ENCODE data around the gene CABP4.
A peak's percentile ranks its signal among the peaks of the same experiment; 100 is the strongest.
"Not testable (repeated sequence)": the region's sequence is repeated elsewhere in the genome, so short reads cannot be mapped to it uniquely, and the experiment has no call there.

Gene CABP4

DNA sequence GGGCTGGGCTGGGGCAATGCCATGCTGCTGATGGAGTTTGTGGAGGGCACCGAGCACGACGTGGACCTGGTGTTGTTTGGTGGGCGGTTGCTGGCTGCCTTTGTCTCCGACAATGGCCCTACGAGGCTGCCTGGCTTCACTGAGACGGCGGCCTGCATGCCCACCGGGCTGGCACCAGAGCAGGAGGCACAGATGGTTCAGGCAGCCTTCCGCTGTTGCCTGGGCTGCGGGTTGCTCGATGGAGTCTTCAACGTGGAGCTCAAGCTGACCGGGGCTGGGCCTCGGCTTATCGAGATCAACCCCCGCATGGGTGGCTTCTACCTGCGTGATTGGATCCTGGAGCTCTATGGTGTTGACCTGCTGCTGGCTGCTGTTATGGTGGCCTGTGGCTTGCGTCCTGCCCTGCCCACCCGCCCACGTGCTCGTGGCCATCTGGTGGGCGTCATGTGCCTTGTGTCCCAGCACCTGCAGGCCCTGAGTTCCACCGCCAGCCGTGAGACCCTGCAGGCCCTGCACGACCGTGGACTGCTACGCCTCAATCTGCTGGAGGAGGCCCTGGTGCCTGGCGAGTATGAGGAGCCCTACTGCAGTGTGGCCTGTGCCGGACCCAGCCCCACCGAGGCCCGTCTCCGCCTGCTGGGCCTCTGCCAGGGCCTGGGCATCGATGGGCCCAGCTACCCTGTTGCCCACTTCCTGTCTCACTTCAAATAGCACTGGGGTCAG, 31.1 kb upstream of the CABP4 start:
- H3K9me3 Mint-ChIP-seq: no peaks in the 10 kb centered on the region
- no peak overlapping the region for H3K4me3 Mint-ChIP-seq
- intact Hi-C loops (cut with micrococcal nuclease): no loop called here

DNA sequence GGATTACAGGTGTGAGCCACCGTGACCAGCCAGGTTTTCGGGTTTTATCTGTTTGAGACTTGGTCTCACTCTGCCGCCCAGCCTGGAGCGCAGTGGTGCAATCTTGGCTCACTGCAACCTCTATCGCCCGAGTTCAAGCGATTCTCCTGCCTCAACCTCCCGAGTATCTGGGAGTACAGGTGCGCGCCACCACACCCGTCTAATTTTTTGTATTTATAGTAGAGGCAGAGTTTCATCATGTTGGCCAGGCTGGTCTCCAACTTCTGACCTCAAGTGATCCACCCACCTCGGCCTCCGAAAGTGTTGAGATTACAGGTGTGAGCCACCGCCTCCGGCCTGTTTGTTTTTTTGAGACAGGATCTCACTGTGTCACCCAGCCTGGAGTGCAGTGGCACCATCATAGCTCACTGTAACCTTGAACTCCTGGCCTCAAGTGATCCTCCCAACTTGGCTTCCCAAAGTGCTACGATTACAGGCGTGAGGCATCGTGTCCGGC, 27.7 kb upstream of the CABP4 start:
- Mint-ChIP-seq H3K27ac (peak overlapping the region; percentile 88), H3K36me3 (ENCODE audit: low read depth) (peaks cover 43% of the 10 kb centered on the region), H3K4me1 (ENCODE audit: low read depth) (peaks cover 35% of the 10 kb centered on the region), H3K4me3 (peak overlapping the region; percentile 97)
- not testable (repeated sequence) for H3K9me3 Mint-ChIP-seq, H3K27me3 Mint-ChIP-seq
- intact Hi-C loops (cut with micrococcal nuclease): loop anchor here (5.0 kb wide), 2 partner anchors 35 to 40 kb away; partner anchors contain the start of genes RAD9A and TMEM134

More for the DNA sequence above, 31.1 kb upstream of the CABP4 start:
- H3K27ac Mint-ChIP-seq: no peak overlapping the region
- H3K4me1 Mint-ChIP-seq (ENCODE audit: low read depth): peaks cover 45% of the 10 kb centered on the region
- H3K27me3 Mint-ChIP-seq: peaks cover 19% of the 10 kb centered on the region
- H3K36me3 Mint-ChIP-seq (ENCODE audit: low read depth): peaks cover 13% of the 10 kb centered on the region

DNA sequence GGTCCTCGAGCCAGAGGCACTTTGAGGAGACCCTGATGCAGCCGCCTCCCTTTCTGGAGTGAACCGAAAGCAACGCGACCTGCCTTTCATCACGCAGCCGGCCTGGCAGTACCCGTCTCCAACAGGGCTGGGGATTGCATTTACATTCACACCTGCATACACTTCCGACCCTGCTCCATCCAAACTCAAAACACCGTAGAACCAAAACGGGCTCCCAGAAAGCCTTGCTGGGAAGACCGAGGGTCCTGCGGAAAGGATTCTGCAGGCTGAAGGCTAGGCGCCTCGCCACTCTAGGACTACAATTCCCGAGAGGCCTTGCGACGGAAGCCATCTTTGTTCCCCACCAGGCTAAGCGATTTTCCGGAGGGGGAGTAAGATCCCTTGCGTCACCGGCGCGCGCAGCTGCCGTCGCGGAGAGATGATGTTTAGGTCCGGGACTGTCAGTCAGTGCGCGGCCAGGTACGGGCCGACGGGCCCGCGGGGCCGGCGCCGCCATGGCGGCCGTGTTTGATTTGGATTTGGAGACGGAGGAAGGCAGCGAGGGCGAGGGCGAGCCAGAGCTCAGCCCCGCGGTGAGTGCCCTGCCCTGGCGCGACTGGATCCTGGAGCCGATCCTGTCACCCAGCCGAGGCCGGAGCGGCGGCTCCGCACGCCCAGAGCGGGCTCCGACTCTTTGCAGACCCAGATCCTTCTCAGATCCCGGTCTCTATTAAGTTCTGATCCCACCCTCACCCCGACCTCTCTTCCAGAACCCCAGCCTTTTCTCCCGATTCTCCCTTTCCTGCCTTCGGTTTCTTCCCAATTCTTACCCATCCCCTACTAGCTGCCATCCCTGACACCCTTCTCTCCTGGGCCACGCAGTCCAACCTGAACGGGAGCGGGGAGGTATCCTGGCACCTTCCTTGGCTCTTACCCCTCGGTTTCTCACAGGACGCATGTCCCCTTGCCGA, 26.8 kb upstream of the CABP4 start, which contains the start of gene RPS6KB2:
Gene RPS6KB2, plus strand, starts transcription at position 443 of the 950 bp plus-strand sequence. Its CDS starts 52 bp downstream, at position 495.
- no peaks in the 10 kb centered on the region for H3K9me3 Mint-ChIP-seq
- H3K4me3 Mint-ChIP-seq: peak within 1 kb of the TSS; percentile 97
- intact Hi-C loops (cut with micrococcal nuclease): loop anchor here (5.0 kb wide), 2 partner anchors 36 to 39 kb away; partner anchors contain the start of genes RAD9A and TMEM134
- peak within 1 kb of the TSS; percentile 88 for H3K27ac Mint-ChIP-seq
- H3K4me1 Mint-ChIP-seq (ENCODE audit: low read depth): peaks cover 27% of the 10 kb centered on the region
- no peaks in the 10 kb centered on the region for H3K27me3 Mint-ChIP-seq
- peaks cover 52% of the 10 kb centered on the region for H3K36me3 Mint-ChIP-seq (ENCODE audit: low read depth)

DNA sequence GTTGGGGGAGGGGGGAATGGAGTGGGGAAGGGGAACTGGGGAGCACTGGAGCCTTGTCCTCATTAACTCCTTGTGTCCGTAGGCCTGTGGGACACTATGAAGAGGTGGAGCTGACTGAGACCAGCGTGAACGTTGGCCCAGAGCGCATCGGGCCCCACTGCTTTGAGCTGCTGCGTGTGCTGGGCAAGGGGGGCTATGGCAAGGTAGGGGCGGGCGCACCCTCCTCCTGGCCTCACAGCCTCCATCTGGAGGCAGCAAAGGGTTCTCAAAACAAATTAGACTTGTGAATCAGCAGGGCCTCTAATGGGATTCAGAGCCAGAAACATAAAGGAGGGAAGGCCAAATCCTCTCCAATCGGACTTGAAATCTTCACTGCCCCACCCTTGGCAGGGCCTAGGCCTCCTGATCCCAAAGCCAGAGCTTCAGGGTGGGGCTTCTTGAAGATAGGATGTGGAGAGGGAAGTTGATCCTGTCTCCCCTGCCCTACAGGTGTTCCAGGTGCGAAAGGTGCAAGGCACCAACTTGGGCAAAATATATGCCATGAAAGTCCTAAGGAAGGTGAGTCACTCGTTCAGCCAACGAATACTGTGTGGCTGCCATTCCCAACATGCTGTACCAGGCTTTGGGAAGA, 26.0 kb upstream of the CABP4 start:
- peaks cover 27% of the 10 kb centered on the region for H3K4me1 Mint-ChIP-seq (ENCODE audit: low read depth)
- H3K27me3 Mint-ChIP-seq: no peaks in the 10 kb centered on the region
- peak overlapping the region; percentile 97 for H3K4me3 Mint-ChIP-seq
- H3K36me3 Mint-ChIP-seq (ENCODE audit: low read depth): peaks cover 60% of the 10 kb centered on the region
- intact Hi-C loops (cut with micrococcal nuclease): loop anchor here (5.0 kb wide), 2 partner anchors 37 to 38 kb away; partner anchors contain the start of genes RAD9A and TMEM134
- H3K27ac Mint-ChIP-seq: peak overlapping the region; percentile 88
- no peaks in the 10 kb centered on the region for H3K9me3 Mint-ChIP-seq

DNA sequence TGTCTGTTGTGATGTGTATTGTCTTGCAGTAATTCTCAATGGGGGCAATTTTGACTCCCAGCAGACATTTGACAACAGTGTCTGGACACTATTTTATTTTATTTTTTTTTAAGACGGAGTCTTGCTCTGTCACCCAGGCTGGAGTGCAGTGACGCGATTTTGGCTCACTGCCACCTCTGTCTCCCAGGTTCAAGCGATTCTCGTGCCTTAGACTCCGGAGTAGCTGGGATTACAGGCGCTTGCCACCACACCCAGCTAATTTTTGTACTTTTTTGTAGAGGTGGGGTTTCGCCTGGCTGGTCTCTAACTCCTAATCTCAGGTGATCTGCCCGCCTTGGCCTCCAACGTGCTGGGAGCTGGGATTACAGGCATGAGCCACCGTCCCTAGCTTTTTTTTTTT, 25.4 kb upstream of the CABP4 start:
- peaks cover 23% of the 10 kb centered on the region for H3K4me1 Mint-ChIP-seq (ENCODE audit: low read depth)
- peaks cover 66% of the 10 kb centered on the region for H3K36me3 Mint-ChIP-seq (ENCODE audit: low read depth)
- intact Hi-C loops (cut with micrococcal nuclease): loop anchor here (5.0 kb wide), 2 partner anchors 37 to 38 kb away; partner anchors contain the start of genes RAD9A and TMEM134
- H3K27me3 Mint-ChIP-seq: no peaks in the 10 kb centered on the region
- no peak overlapping the region for H3K4me3 Mint-ChIP-seq
- no peaks in the 10 kb centered on the region for H3K9me3 Mint-ChIP-seq
- H3K27ac Mint-ChIP-seq: no peak overlapping the region

DNA sequence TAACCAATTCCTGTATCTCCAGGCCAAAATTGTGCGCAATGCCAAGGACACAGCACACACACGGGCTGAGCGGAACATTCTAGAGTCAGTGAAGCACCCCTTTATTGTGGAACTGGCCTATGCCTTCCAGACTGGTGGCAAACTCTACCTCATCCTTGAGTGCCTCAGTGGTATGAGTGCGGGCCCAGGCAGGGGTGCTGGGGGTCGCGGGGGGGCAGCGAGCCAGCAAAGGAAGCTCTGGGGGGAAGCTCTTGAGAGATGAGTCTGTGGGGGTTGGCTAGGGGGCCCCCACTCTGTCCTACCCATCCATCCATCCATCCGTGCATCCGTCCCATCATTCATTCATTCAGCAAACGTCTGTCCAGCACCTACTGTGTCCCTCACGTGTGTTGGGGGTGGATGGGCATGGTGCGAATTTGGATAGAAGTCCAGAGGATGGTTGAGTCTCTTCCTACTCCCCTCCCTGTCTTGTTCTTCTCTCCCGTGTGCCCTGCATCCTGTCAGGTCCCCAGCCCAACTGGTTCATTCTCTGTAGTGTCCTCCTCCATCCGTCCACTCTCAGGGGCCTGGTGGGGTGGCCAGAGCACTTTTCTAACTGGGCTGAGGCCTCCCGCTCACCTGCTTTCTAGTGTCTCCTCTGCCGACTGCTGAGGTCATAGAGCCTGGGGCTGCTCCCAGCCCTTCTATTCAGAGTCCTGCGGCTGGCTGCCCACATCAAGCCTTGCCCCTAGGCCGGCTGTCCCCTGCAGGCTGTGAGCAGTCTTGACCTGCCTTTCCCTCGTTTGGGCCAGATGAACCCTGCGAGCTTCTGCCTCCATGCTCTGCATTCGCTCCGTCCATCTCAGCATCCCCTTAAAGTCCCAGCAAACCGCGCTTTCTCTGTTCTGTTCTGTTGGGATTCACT, 23.6 kb upstream of the CABP4 start:
- intact Hi-C loops (cut with micrococcal nuclease): no loop called here
- Mint-ChIP-seq H3K4me3 (no peak overlapping the region), H3K36me3 (ENCODE audit: low read depth) (peaks cover 84% of the 10 kb centered on the region), H3K4me1 (ENCODE audit: low read depth) (peaks cover 32% of the 10 kb centered on the region), H3K9me3 (no peaks in the 10 kb centered on the region), H3K27me3 (no peaks in the 10 kb centered on the region), H3K27ac (no peak overlapping the region)

DNA sequence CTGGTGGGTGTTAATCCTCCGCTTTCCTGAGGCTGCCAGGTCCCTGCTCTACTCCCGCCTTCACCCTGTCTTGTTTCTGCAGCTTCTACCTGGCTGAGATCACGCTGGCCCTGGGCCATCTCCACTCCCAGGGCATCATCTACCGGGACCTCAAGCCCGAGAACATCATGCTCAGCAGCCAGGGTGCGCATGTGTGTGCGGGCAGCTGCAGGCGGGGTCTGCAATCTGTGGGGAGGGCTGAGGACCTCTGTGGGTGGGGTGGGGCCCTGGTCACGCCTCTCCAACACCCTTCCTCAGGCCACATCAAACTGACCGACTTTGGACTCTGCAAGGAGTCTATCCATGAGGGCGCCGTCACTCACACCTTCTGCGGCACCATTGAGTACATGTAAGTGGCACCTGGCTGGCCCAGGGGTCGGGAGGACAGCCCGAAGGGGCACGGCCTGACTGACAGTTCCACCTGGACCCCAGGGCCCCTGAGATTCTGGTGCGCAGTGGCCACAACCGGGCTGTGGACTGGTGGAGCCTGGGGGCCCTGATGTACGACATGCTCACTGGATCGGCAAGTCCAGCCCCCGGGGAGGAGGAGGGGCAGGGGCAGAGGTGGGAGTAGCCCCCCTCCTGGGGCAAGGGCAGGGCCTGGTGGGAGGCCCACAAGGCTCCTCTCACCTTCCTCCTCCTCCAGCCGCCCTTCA, 22.4 kb upstream of the CABP4 start:
- no peaks in the 10 kb centered on the region for H3K27me3 Mint-ChIP-seq

DNA sequence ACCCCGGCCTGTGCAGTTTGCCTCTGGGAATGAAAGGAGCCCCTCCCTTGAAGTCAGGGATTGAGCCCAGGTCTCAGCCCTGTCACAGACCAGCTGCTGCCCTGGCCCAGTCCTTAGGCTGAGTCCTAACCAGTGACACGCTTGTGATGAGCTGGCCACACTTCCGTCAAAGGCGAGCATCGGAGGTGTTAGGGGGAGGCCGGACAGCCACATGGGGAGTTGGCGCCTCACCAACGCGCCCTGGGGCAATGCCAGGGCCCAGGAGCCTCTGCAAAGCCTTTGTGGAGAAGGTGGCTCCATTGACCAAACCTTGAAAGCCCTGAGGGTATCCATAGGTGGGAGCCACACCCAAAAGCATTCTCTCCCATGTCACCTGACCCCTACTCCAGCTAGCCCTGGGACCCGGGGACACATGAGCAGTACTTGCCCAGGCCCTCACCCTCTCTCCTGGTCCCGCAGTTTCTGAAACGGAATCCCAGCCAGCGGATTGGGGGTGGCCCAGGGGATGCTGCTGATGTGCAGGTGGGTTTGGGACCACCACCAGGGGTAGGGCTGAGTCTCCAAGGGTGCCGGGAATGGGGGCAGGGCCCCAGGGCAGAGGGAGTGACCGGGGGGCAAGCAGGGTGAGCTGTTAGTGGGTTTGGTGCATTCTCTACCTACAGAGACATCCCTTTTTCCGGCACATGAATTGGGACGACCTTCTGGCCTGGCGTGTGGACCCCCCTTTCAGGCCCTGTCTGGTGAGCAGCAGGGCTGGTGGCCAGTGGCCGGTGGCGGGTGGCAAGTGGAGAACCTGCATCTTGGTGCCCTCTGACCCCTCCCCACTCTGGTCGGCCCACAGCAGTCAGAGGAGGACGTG, 21.4 kb upstream of the CABP4 start:
- intact Hi-C loops (cut with micrococcal nuclease): no loop called here
- H3K27ac Mint-ChIP-seq: no peak overlapping the region
- no peak overlapping the region for H3K4me3 Mint-ChIP-seq
- H3K27me3 Mint-ChIP-seq: no peaks in the 10 kb centered on the region
- peaks cover 39% of the 10 kb centered on the region for H3K4me1 Mint-ChIP-seq (ENCODE audit: low read depth)
- H3K9me3 Mint-ChIP-seq: no peaks in the 10 kb centered on the region
- H3K36me3 Mint-ChIP-seq (ENCODE audit: low read depth): peaks cover 94% of the 10 kb centered on the region

More for the DNA sequence above, 22.4 kb upstream of the CABP4 start:
- Mint-ChIP-seq H3K27ac (no peak overlapping the region), H3K36me3 (ENCODE audit: low read depth) (peaks cover 94% of the 10 kb centered on the region), H3K4me3 (no peak overlapping the region), H3K4me1 (ENCODE audit: low read depth) (peaks cover 37% of the 10 kb centered on the region), H3K9me3 (no peaks in the 10 kb centered on the region)
- intact Hi-C loops (cut with micrococcal nuclease): no loop called here

DNA sequence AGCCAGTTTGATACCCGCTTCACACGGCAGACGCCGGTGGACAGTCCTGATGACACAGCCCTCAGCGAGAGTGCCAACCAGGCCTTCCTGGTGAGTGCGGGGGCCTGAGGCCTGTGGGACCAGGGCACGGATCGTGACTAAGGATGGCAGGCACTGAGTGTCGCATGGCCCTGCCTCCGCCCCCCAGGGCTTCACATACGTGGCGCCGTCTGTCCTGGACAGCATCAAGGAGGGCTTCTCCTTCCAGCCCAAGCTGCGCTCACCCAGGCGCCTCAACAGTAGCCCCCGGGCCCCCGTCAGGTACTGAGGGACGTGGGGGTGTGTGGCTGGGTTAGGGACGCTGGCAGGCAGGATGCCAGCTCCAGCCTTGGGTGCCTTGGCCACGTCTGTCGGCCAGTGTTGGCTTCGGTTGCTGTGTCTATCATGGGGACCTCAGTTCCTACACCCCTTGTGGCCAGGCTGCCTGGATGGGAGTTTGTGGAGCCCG, 20.7 kb upstream of the CABP4 start:
- intact Hi-C loops (cut with micrococcal nuclease): no loop called here
- no peak overlapping the region for H3K4me3 Mint-ChIP-seq
- peaks cover 39% of the 10 kb centered on the region for H3K4me1 Mint-ChIP-seq (ENCODE audit: low read depth)
- peaks cover 94% of the 10 kb centered on the region for H3K36me3 Mint-ChIP-seq (ENCODE audit: low read depth)
- no peaks in the 10 kb centered on the region for H3K9me3 Mint-ChIP-seq
- H3K27me3 Mint-ChIP-seq: no peaks in the 10 kb centered on the region
- no peak overlapping the region for H3K27ac Mint-ChIP-seq

DNA sequence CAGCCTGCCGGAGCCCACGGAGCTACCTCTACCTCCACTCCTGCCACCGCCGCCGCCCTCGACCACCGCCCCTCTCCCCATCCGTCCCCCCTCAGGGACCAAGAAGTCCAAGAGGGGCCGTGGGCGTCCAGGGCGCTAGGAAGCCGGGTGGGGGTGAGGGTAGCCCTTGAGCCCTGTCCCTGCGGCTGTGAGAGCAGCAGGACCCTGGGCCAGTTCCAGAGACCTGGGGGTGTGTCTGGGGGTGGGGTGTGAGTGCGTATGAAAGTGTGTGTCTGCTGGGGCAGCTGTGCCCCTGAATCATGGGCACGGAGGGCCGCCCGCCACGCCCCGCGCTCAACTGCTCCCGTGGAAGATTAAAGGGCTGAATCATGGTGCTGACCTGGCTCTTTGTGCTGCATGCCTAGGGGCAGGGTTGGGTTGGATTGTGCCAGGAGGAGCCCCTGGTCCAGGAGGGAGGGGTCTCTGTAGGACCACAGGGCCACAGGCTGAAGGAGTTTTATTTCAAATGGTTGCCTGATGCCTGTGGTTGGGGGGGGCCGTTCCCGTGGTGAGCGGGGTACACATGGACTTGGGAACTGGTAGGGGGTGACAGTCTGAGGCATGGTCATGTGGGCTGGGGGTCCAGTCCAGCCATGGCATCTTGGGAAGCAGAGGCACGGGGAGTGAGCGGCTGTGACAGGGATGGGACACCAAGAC, 20.0 kb upstream of the CABP4 start:
- Mint-ChIP-seq H3K27ac (no peak overlapping the region), H3K36me3 (ENCODE audit: low read depth) (peaks cover 98% of the 10 kb centered on the region), H3K4me3 (no peak overlapping the region), H3K4me1 (ENCODE audit: low read depth) (peaks cover 46% of the 10 kb centered on the region), H3K9me3 (no peaks in the 10 kb centered on the region), H3K27me3 (no peaks in the 10 kb centered on the region)
- intact Hi-C loops (cut with micrococcal nuclease): loop anchor here (5.0 kb wide), 1 partner anchor 72 kb away; the partner anchor contains the start of genes CDK2AP2 and PITPNM1

Measured in dendritic cell treated with granulocyte-macrophage colony-stimulating factor and Interleukin-4, amounts not matched to agents 40 ng/mL and 50 ng/mL, for 4 days (primary cell).